GM04504 (cell line): ENCODE measurements around the gene XRRA1.
"Not testable (repeated sequence)": the region's sequence is repeated elsewhere in the genome, so short reads cannot be mapped to it uniquely, and the experiment has no call there.

Experiments
- DNase-seq: peaks from one replicate; pipeline ENCODE4 v3.0.0-alpha.2; 2012; ENCODE audit warnings: low read depth

The XRRA1 gene

GRCh38 chr11:74825596-74825995 lies 123.3 kb downstream of the XRRA1 start:
- not testable (repeated sequence) for DNase-seq

DNA sequence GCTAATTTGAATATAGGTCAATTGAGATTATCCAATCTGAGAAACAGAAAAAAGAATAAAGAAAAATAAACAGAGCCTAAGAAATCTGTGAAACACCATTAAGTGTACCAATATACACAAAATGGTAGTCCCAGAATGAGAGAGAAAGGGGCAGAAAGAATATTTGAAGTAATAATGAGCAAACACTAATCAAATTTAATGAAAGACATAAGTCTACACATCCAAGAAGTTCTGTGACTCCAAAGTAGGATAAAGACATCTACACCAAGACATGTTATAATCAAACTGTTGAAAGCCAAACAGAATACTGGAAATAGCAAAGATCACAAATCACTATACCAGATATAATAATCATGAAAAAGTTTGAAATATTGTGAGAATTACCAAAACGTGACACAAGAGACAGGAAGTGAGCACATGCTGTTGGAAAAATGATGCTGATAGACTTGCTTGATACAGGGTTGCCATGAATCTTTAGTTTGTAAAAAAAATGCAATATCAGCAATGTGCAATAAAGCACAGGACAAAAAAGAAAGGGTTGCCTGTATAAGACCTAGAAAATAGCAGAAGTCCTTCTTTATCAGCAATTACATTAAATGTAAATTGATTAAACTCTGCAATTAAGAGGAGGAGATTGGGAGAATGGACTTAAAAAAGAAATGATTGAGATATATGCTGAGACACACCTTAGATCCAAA lies 124.5 kb downstream of the XRRA1 start:
- DNase-seq: no peak

DNA sequence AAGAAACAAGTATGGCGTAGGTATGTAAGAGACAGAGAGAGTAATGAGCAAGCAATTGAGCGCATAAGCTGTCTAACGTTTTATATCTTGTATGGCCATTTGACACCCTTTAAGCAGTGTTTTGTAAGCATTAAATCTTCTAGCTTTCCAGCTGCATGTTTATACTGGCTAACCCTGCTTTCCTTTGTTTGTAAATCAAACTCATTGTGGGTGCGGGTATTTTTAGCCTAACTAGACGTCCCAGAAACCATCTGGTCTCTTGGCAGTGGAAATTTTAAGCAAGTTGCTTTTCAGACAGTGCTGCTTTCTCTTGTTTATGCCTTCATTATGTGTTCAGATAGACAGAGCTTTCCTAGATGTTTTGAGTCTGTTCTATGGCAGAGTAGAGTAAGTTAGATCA lies 126.7 kb downstream of the XRRA1 start:
- peak; percentile 44 for DNase-seq

DNA sequence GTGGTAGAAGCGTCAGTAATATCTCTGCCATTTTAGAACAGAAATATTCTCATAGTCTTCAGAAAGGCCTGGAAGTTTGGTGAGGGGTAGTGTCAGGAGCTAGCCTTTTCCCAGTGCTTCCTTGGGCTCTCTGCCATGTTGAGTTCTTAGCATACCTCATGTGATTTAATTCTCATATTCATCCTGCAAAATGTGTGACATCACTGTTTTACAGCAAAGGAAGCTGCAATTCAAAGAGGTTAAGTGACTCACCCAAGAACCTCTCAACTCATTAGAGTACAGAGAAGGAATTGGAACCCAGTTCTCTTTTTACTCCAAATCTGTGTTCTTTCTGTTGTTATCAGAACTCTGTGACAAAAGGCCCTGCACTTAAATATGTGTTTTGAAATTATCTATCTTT lies 128.1 kb downstream of the XRRA1 start:
- DNase-seq: peak; percentile 82

- no peak for DNase-seq
These were observed 129.5 kb downstream of the XRRA1 start for GRCh38 chr11:74819400-74819799.

DNA sequence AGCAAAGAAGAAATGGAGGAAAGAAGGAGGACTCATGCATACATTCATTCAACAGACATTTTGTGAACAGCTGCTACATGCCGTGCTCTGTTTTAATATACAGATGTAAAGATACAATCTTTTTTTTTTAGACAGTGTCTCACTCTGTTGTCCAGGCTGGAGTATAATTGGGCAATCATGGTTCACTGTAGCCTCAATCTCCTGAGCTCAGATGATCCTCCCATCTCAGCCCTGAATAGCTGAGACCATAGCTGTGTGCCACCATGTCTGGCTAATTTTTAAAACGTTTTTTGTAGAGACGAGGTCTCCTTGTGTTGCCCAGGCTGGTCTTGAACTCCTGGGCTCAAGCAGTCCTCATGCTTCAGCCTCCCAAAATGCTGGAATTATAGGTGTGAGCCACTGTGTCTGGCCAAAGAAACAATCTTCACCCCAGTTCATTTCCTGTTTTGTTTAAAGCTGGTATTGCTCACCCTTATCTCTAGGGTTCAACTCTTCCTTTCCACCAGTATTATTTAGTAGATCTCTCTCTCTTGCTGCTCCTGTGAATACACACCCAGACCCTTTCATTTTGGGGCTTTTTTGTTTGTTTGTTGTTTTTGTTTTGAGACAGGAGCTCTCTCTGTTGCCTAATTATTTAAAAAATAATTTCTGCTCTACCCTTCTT lies 130.5 kb downstream of the XRRA1 start:
- no peak for DNase-seq

- no peak for DNase-seq
These were observed 132.2 kb downstream of the XRRA1 start for GRCh38 chr11:74816664-74817063.

DNA sequence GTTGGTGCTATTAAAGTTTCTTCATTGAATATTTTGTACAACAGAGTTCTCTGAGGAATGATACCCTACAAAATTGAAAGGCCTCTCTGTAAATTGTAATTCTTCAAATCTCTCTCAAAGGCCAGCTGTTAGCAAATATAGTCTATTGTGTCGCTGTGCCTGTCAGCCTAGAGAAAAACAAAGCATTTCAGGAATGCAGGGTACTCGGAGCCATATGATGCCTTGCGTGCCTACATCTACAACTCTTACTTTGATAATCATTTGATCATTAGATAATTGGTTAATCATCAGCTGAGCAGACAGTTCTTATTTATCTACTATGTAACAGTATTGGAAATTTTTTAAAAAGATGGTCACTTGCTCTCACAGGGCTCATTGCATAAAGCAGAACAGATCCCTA lies 132.9 kb downstream of the XRRA1 start:
- DNase-seq: no peak

- DNase-seq: no peak
These were observed 139.1 kb downstream of the XRRA1 start for GRCh38 chr11:74809801-74810200.

DNA sequence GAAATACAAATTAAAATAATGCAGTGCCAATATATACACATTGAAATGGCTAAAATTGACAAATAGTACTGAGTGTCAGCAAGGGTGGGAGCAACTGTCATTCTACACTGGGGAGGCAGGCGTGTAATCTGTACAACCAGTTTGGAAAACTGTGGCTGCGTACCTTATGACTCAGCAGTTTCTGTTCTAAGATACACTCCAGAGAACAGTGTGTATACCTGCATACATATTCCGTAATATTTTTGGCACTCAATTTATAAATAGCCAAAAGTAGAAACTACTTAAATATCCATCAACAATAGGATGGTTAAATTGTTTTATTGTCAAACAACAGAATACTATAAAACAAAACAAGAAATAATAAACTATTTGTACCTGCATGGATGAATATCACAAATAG lies 142.6 kb downstream of the XRRA1 start:
- DNase-seq: no peak

DNA sequence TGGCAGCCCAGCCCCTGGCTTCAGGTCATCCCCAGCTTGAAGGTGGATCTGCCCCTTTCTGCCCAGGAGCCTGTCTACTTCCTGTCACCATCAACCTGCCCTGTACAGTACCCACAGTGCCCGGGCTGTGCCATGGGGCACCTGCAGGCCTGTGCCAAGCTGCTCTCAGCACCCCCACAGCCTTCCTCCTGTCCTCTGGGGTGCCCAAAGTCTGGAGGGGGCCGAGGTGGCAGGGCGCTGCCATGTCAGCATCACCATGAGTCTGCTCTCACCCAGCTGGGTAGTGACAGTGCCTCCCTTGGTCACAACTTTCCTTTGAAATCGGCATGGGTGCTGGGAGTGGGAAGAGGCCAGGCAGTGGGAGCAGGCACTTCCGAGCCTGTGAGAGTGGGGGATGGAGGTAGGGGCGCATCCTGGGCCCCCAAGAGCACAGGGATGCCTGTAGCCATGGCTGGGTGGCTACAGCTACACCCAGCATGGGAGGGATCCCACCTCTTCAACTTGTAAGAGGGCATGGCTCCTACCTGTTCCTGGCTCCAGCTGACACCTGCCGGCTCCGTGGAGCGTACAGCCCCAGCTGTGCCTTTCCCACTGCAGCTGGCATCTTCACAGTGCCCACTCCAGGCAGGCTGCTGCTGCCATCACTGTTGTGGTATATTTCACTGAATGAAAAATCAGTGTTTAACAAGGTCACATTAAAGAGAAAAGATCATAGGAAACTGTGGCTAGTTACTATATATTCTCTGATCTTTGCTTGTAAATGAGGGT lies 157.4 kb downstream of the XRRA1 start:
- DNase-seq: no peak
